ES-I3 (cell line): Measurements from ENCODE around the gene NAA16.
"Not testable (repeated sequence)": the region's sequence is repeated elsewhere in the genome, so short reads cannot be mapped to it uniquely, and the experiment has no call there.

Source experiments
- H3K36me3 ChIP-seq: 2 replicates; pipeline ENCODE4 v1.6.1; 2013; ENCODE audit warnings: mild to moderate bottlenecking, low read length, control low read depth, moderate library complexity; ENCODE audit not compliant: insufficient read depth
- H3K4me1 ChIP-seq: 2 replicates; pipeline ENCODE4 v1.6.1; 2013; ENCODE audit warnings: mild to moderate bottlenecking, control low read depth, low read length; ENCODE audit not compliant: insufficient read depth
- H3K9ac ChIP-seq: 2 replicates; pipeline ENCODE4 v1.6.1; 2013; ENCODE audit warnings: low read depth, mild to moderate bottlenecking, low read length, moderate library complexity
- H3K9me3 ChIP-seq: 2 replicates; pipeline ENCODE4 v1.6.1; 2013; ENCODE audit warnings: mild to moderate bottlenecking, low read length, moderate library complexity; ENCODE audit not compliant: control insufficient read depth, insufficient read depth

NAA16 gene

GRCh38 chr13:41356385-41356648 lies 45.2 kb downstream of the NAA16 start:
- not testable (repeated sequence) for H3K36me3 ChIP-seq, H3K4me1 ChIP-seq, H3K9me3 ChIP-seq, H3K9ac ChIP-seq

GRCh38 chr13:41356786-41357185 lies 45.7 kb downstream of the NAA16 start:
- Histone ChIP-seq H3K9me3 (no peaks in the 10 kb centered on the region), H3K9ac (no peak overlapping the region), H3K4me1 (peaks cover 6% of the 10 kb centered on the region), H3K36me3 (peaks cover 6% of the 10 kb centered on the region; the same call in 1 of the 2 replicates)

DNA sequence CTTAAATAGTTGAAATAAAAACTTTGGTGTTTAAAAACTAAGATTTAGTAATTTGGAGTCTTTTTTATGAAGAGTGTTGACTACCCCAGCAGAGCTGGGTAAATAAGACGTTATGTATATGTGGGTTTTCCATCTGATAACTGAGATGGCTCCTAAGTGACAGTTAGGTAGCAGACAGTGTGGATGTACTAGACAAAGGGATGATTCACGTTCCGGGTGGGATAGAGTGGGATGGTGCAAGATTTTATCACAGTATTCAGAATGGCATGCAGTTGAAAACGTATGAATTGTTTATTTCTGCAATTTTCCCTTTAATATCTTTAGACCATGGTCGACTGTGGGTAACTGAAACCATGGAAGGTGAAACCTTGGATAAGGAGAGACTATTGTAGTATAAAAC lies 50.4 kb downstream of the NAA16 start:
- H3K9ac ChIP-seq, result no peak overlapping the region
- H3K4me1 ChIP-seq, result no peaks in the 10 kb centered on the region
- peaks cover 13% of the 10 kb centered on the region for H3K36me3 ChIP-seq
- H3K9me3 ChIP-seq, result no peaks in the 10 kb centered on the region

GRCh38 chr13:41364043-41364442 lies 53.0 kb downstream of the NAA16 start:
- H3K4me1 ChIP-seq, result no peaks in the 10 kb centered on the region
- peaks cover 11% of the 10 kb centered on the region for H3K36me3 ChIP-seq
- H3K9ac ChIP-seq, result no peak overlapping the region
- H3K9me3 ChIP-seq, result no peaks in the 10 kb centered on the region

- Histone ChIP-seq H3K4me1 (no peaks in the 10 kb centered on the region), H3K9ac (no peak overlapping the region), H3K9me3 (no peaks in the 10 kb centered on the region), H3K36me3 (peaks cover 7% of the 10 kb centered on the region)
Observed at GRCh38 chr13:41365631-41366030, 54.6 kb downstream of the NAA16 start.

DNA sequence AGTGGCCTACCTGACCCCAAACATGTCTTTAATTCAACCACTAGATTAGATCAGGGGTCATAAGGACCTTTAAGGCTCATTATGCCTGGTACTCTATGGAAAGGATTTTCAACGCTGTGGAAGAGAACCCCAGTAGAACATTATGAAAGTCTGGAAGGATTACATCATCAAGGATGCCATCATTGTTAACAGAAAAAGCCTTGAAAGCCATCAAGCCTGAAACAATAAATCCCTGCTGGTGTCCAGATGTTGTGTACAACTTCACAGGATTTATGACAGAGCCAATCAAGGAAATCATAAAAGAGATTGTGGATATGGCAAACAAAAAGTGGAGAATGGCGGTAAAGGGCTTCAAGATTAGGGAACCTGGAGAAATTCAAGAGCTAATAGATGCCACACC lies 59.7 kb downstream of the NAA16 start:
- Histone ChIP-seq H3K4me1 (no peaks in the 10 kb centered on the region), H3K36me3 (peaks cover 16% of the 10 kb centered on the region), H3K9ac (no peak overlapping the region), H3K9me3 (no peaks in the 10 kb centered on the region)

GRCh38 chr13:41377446-41377845 lies 66.4 kb downstream of the NAA16 start:
- H3K9me3 ChIP-seq, result no peaks in the 10 kb centered on the region
- H3K4me1 ChIP-seq, result no peaks in the 10 kb centered on the region
- H3K9ac ChIP-seq, result no peak overlapping the region
- peaks cover 10% of the 10 kb centered on the region for H3K36me3 ChIP-seq

GRCh38 chr13:41382431-41382830 lies 71.4 kb downstream of the NAA16 start:
- H3K9me3 ChIP-seq, result no peaks in the 10 kb centered on the region
- H3K9ac ChIP-seq, result no peak overlapping the region
- no peaks in the 10 kb centered on the region for H3K36me3 ChIP-seq
- no peaks in the 10 kb centered on the region for H3K4me1 ChIP-seq

- Histone ChIP-seq H3K4me1 (no peaks in the 10 kb centered on the region), H3K9me3 (no peaks in the 10 kb centered on the region), H3K9ac (no peak overlapping the region), H3K36me3 (no peaks in the 10 kb centered on the region)
Observed at GRCh38 chr13:41383386-41383785, 72.3 kb downstream of the NAA16 start.

GRCh38 chr13:41384749-41385503 lies 73.9 kb downstream of the NAA16 start:
- Histone ChIP-seq H3K9ac (no peak overlapping the region), H3K36me3 (no peaks in the 10 kb centered on the region), H3K4me1 (no peaks in the 10 kb centered on the region)

DNA sequence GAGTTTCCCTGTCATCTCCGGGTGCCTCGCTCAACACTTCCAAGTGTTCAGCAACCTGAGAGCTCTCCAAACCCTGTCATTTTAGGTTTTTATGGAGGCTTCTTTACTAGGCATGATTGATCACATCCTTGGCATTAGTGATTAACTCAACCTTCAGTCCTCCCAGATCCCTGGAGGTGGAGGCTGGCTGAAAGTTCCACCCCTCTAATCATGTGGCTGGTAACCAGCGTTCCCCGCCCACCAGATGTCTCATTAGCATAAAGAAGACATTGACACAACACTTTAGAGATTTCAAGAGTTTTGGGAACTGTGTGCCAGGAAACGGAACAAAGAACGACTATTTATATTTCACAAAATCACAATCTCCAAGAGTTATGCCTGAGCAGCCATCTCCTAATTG lies 75.1 kb downstream of the NAA16 start:
- no peaks in the 10 kb centered on the region for H3K4me1 ChIP-seq
- H3K9me3 ChIP-seq, result no peaks in the 10 kb centered on the region
- H3K36me3 ChIP-seq, result no peaks in the 10 kb centered on the region
- H3K9ac ChIP-seq, result no peak overlapping the region

More at GRCh38 chr13:41384749-41385503, 73.9 kb downstream of the NAA16 start:
- H3K9me3 ChIP-seq, result no peaks in the 10 kb centered on the region

DNA sequence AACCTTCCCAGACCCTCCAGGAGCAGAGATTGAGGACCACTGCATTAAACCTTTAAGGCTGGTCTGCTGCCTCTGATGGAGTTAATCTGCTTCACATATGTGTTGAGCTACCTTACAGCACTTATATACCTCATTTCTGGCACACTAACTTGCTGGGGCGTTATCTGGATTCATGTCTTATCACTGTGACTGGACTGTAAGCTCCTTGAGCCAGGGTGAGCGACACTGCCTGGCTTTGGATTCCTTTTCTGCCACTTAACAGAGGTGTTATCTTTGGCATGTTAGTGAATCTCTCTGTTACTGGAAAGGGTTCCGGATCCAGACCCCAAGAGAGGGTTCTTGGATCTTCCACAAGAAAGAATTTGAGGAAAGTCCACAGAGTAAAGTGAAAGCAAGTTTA lies 76.5 kb downstream of the NAA16 start:
- H3K4me1 ChIP-seq, result no peaks in the 10 kb centered on the region
- H3K9ac ChIP-seq, result no peak overlapping the region
- H3K36me3 ChIP-seq, result no peaks in the 10 kb centered on the region
- no peaks in the 10 kb centered on the region for H3K9me3 ChIP-seq

- H3K9ac ChIP-seq, result no peak overlapping the region
- no peaks in the 10 kb centered on the region for H3K9me3 ChIP-seq
- no peaks in the 10 kb centered on the region for H3K4me1 ChIP-seq
- no peaks in the 10 kb centered on the region for H3K36me3 ChIP-seq
Observed at GRCh38 chr13:41388143-41388881, 77.2 kb downstream of the NAA16 start.

- Histone ChIP-seq H3K9me3 (no peaks in the 10 kb centered on the region), H3K9ac (no peak overlapping the region), H3K4me1 (no peaks in the 10 kb centered on the region), H3K36me3 (no peaks in the 10 kb centered on the region)
Observed at GRCh38 chr13:41389580-41389979, 78.5 kb downstream of the NAA16 start.

- H3K9me3 ChIP-seq, result no peaks in the 10 kb centered on the region
- H3K4me1 ChIP-seq, result no peaks in the 10 kb centered on the region
- H3K36me3 ChIP-seq, result no peaks in the 10 kb centered on the region
- no peak overlapping the region for H3K9ac ChIP-seq
Observed at GRCh38 chr13:41394166-41394565, 83.1 kb downstream of the NAA16 start.
